Calu3 (cell line): ENCODE data around the gene OAS2. TPM values are rescaled to one million over a fixed set of nuclear protein-coding genes. Genes with fewer than 3 reads are reported as not detected.

Source experiments
- BruUV-seq: library from RNA; stranded (reverse); fragments of 400-500 nt; replicated peaks from 2 replicates; lab custom pipeline; 2021; lab: Mats Ljungman, UMichigan
- CTCF ChIA-PET: fragments of 300-600 bp; sonication (Branson Sonifier 250); formaldehyde crosslinking; loops from one replicate; lab custom pipeline; 2022; ENCODE audit warnings: antibody characterized with exemption; lab: Charles Lee
- DNase-seq: peaks from one replicate; pipeline ENCODE4 v3.0.0; 2022
- H3K27ac Mint-ChIP-seq: one replicate; pipeline ENCODE4 v1.8.0; 2022; ENCODE audit warnings: mixed read lengths; ENCODE audit not compliant: unreplicated experiment
- H3K27me3 Mint-ChIP-seq: one replicate; pipeline ENCODE4 v1.8.0; 2022; ENCODE audit warnings: mixed read lengths; ENCODE audit not compliant: unreplicated experiment
- H3K36me3 Mint-ChIP-seq: one replicate; pipeline ENCODE4 v1.8.0; 2022; ENCODE audit warnings: mild to moderate bottlenecking, moderate library complexity, mixed read lengths; ENCODE audit not compliant: insufficient read depth, unreplicated experiment
- H3K4me1 Mint-ChIP-seq: one replicate; pipeline ENCODE4 v1.8.0; 2022; ENCODE audit warnings: mild to moderate bottlenecking, low read depth, mixed read lengths; ENCODE audit not compliant: unreplicated experiment
- H3K4me3 Mint-ChIP-seq: one replicate; pipeline ENCODE4 v1.8.0; 2022; ENCODE audit warnings: mild to moderate bottlenecking, low read depth, moderate library complexity, mixed read lengths; ENCODE audit not compliant: unreplicated experiment
- H3K9me3 Mint-ChIP-seq: one replicate; pipeline ENCODE4 v1.8.0; 2022; ENCODE audit warnings: low read depth, mixed read lengths; ENCODE audit not compliant: unreplicated experiment
- CTCF ChIP-seq: fragments of 200-600 bp; IDR thresholded peaks from one replicate; pipeline ENCODE4 v1.8.0; 2022; ENCODE audit warnings: antibody characterized with exemption; ENCODE audit not compliant: unreplicated experiment
- intact Hi-C: fragments of 100-400 bp; cut with micrococcal nuclease; formaldehyde crosslinking; loops from one replicate; pipeline ENCODE4 v1.10.0; 2022; ENCODE audit not compliant: unreplicated experiment
- total RNA-seq: library from RNA; stranded (reverse); gene quantifications from 2 replicates; pipeline ENCODE4 v1.2.3, GENCODE V29; 2022

OAS2 gene
- total RNA-seq, 1 experiment from 2014 or later = 58.1 TPM

- no TSS peak for BruUV-seq
- no peak for TF ChIP-seq CTCF
- intact Hi-C loops = loop anchor here (5.0 kb wide), 3 partner anchors 107 to 182 kb away; no protein-coding TSS in a partner anchor
- Mint-ChIP-seq H3K36me3 (no peaks in the 10 kb centered on the region), H3K4me3 (no peak overlapping the region), H3K9me3 (peaks cover 4% of the 10 kb centered on the region), H3K4me1 (no peaks in the 10 kb centered on the region), H3K27ac (no peak overlapping the region), H3K27me3 (peaks cover 9% of the 10 kb centered on the region)
- DNase-seq = no peak
- CTCF ChIA-PET = interaction anchor here (1.2 kb wide), 1 partner anchor 11 kb away, joined by 4 read pairs; no protein-coding TSS in a partner anchor
Measured at GRCh38 chr12:112989806-112990205, 11.5 kb downstream of the OAS2 start.

- CTCF ChIA-PET = interaction anchor here (0.6 to 2.5 kb wide), 22 partner anchors 11 to 182 kb away, joined by 3 to 16 read pairs (median 4); partner anchors contain the start of genes CFAP73, OAS1 and OAS2
- peaks cover 20% of the 10 kb centered on the region for H3K27me3 Mint-ChIP-seq
- peak; percentile 67 for DNase-seq
- no peak overlapping the region for H3K27ac Mint-ChIP-seq
- H3K4me3 Mint-ChIP-seq = no peak overlapping the region
- TF ChIP-seq CTCF = peak; percentile 92
- intact Hi-C loops = loop anchor here (1.0 to 5.0 kb wide), 4 partner anchors 39 to 180 kb away; no protein-coding TSS in a partner anchor
- BruUV-seq = no TSS peak
- H3K36me3 Mint-ChIP-seq = no peaks in the 10 kb centered on the region
- no peaks in the 10 kb centered on the region for H3K9me3 Mint-ChIP-seq
- H3K4me1 Mint-ChIP-seq = no peaks in the 10 kb centered on the region
Measured at GRCh38 chr12:112992541-112993398, 14.5 kb downstream of the OAS2 start.

- BruUV-seq = no TSS peak
- Mint-ChIP-seq H3K36me3 (no peaks in the 10 kb centered on the region), H3K4me1 (no peaks in the 10 kb centered on the region), H3K27ac (no peak overlapping the region), H3K9me3 (peaks cover 3% of the 10 kb centered on the region), H3K4me3 (no peak overlapping the region), H3K27me3 (peaks cover 28% of the 10 kb centered on the region)
- intact Hi-C loops = no loop called here
- DNase-seq = no peak
- no peak for TF ChIP-seq CTCF
- CTCF ChIA-PET = no interaction called here
Measured at GRCh38 chr12:112995008-112995407, 16.7 kb downstream of the OAS2 start.

- no peak overlapping the region for H3K27ac Mint-ChIP-seq
- H3K4me3 Mint-ChIP-seq = no peak overlapping the region
- no peak for TF ChIP-seq CTCF
- peaks cover 3% of the 10 kb centered on the region for H3K9me3 Mint-ChIP-seq
- no TSS peak for BruUV-seq
- intact Hi-C loops = no loop called here
- no peak for DNase-seq
- no peaks in the 10 kb centered on the region for H3K4me1 Mint-ChIP-seq
- CTCF ChIA-PET = no interaction called here
- peaks cover 28% of the 10 kb centered on the region for H3K27me3 Mint-ChIP-seq
- H3K36me3 Mint-ChIP-seq = no peaks in the 10 kb centered on the region
Measured at GRCh38 chr12:112996501-112996900, 18.2 kb downstream of the OAS2 start.
